Upper lobe of right lung (tissue), 1 donor: Measurements from ENCODE around the gene ARMC10. TPM values are rescaled to one million over a fixed set of nuclear protein-coding genes. Genes with fewer than 3 reads are reported as not detected.

Source experiments
- ATAC-seq: fragments of 200-7000 bp; cut with Tn5 transposase; one replicate; pipeline ENCODE4 v1.9.1; 2020; ENCODE audit warnings: mild to moderate bottlenecking, moderate library complexity
- DNase-seq: peaks from one replicate; pipeline ENCODE4 v3.0.0-alpha.2; 2020
- H3K27ac ChIP-seq: fragments of 200-600 bp; one replicate; pipeline ENCODE4 v1.8.0; 2022
- H3K27me3 ChIP-seq: fragments of 200-600 bp; one replicate; pipeline ENCODE4 v1.8.0; 2022; ENCODE audit warnings: mild to moderate bottlenecking
- H3K36me3 ChIP-seq: fragments of 200-600 bp; one replicate; pipeline ENCODE4 v1.8.0; 2022
- H3K4me1 ChIP-seq: fragments of 200-600 bp; one replicate; pipeline ENCODE4 v1.8.0; 2022
- H3K4me3 ChIP-seq: fragments of 200-600 bp; one replicate; pipeline ENCODE4 v1.8.0; 2022; ENCODE audit warnings: mild to moderate bottlenecking
- H3K9me3 ChIP-seq: fragments of 200-600 bp; one replicate; pipeline ENCODE4 v1.8.0; 2022
- CTCF ChIP-seq: fragments of 200-600 bp; IDR thresholded peaks from one replicate; pipeline ENCODE4 v1.8.0; 2022; ENCODE audit warnings: antibody characterized with exemption
- intact Hi-C: fragments of 100-400 bp; cut with DNase I; formaldehyde crosslinking; loops from one replicate; pipeline ENCODE4 v1.11.0; 2022
- total RNA-seq: library from RNA; stranded (reverse); fragmentation: NEBNext Ultra II Directional; extraction: Animal tissue kit (Norgen Biotek cat#: 25700); gene quantifications from one replicate; pipeline ENCODE4 v1.2.1, GENCODE V29; 2021
- donor health status: DM: no; HTN: yes; CAD: no; lungs with severe emphysema.

The ARMC10 gene
- total RNA-seq, 1 donor from 2014 or later = 33.3 TPM

DNA sequence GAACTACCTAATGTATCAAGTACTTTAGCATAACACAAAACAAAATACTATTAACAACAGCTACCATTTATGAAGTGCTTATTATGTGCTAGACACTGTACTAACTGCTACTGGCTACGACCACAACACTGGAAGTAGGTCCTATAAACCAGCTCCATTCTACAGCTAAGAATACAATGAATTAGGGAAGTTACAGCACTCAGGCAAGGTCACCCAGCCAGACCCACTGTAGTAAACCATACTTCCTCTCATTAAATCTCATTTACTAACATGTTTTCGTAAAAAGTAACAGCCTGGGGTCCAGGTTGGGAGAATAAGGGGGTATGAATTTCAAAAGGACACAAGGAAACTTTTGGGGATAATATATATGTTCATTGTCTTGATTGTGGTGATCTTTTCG lies 48.6 kb downstream of the ARMC10 start:
- intact Hi-C loops = no loop called here
- DNase-seq = no peak
- no peaks in the 10 kb centered on the region for H3K4me1 ChIP-seq

GRCh38 chr7:103124429-103124979 lies 49.6 kb downstream of the ARMC10 start:
- Histone ChIP-seq H3K36me3 (peaks cover 37% of the 10 kb centered on the region), H3K27me3 (no peaks in the 10 kb centered on the region), H3K9me3 (no peaks in the 10 kb centered on the region), H3K27ac (no peak overlapping the region), H3K4me1 (no peaks in the 10 kb centered on the region), H3K4me3 (no peak overlapping the region)
- DNase-seq = no peak
- no peak for TF ChIP-seq CTCF
- no peak for ATAC-seq
- intact Hi-C loops = no loop called here

More for the DNA sequence above, 48.6 kb downstream of the ARMC10 start:
- Histone ChIP-seq H3K27ac (no peak overlapping the region), H3K36me3 (peaks cover 38% of the 10 kb centered on the region), H3K27me3 (no peaks in the 10 kb centered on the region), H3K4me3 (no peak overlapping the region), H3K9me3 (no peaks in the 10 kb centered on the region)
- TF ChIP-seq CTCF = no peak
- ATAC-seq = no peak

DNA sequence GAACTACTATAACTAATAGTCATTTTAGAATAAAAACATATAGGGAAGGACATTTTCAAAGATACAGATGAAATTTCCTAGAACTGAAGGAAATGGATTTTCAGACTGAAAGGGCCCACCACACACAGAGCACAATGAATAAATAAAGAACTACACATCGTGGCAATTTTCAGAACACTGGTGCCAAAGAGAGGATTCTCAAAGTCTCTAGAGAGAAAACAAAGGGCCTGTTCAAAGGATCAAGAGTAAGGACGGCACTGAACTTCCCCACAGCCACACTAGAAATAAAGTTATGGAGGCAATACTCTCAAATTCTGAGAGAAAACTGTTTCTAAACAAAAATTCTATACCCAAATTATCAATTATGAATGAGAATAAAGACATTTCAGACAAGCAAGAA lies 52.1 kb downstream of the ARMC10 start:
- DNase-seq = no peak
- H3K4me1 ChIP-seq = no peaks in the 10 kb centered on the region
- no peaks in the 10 kb centered on the region for H3K9me3 ChIP-seq
- H3K4me3 ChIP-seq = no peak overlapping the region
- no peaks in the 10 kb centered on the region for H3K27me3 ChIP-seq
- no peak overlapping the region for H3K27ac ChIP-seq
- intact Hi-C loops = no loop called here
- TF ChIP-seq CTCF = no peak
- peaks cover 21% of the 10 kb centered on the region for H3K36me3 ChIP-seq
- ATAC-seq = no peak

GRCh38 chr7:103129702-103130549 lies 55.0 kb downstream of the ARMC10 start:
- no peaks in the 10 kb centered on the region for H3K27me3 ChIP-seq
- no peak overlapping the region for H3K4me3 ChIP-seq
- intact Hi-C loops = no loop called here
- ATAC-seq = no peak
- H3K27ac ChIP-seq = no peak overlapping the region
- H3K9me3 ChIP-seq = no peaks in the 10 kb centered on the region
- TF ChIP-seq CTCF = no peak
- no peaks in the 10 kb centered on the region for H3K4me1 ChIP-seq
- peaks cover 21% of the 10 kb centered on the region for H3K36me3 ChIP-seq
- no peak for DNase-seq

DNA sequence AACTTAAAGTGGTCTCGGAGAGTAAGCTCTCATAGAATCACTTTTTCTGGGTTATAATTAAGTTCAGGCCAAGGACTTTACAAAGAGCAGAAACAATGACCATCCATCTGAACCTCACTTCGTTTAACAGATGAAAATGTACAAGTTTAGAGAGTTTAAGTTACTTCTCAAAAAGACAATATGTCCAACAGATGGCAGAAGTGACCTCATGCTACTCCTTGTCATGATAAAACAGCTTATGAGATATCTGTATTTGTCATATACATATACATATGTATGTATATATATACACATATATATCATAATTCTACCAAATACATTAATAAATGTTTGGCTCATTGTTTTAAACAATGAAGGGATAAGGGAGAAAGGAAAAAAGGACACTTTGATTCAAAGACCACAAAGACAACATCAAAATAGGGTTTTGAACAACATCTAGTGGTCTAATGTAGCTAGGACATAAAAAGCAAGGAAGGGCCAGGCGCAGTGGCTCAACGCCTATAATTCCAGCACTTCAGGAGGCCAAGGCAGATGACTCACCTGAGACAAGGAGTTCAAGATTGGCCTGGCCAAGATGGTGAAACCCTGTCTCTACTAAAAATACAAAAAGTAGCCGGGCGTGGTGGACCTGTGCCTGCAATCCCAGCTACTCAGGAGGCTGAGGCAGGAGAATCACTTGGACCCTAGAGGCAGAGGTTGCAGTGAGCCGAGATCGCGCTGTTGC lies 56.1 kb downstream of the ARMC10 start:
- TF ChIP-seq CTCF = no peak
- Histone ChIP-seq H3K36me3 (peaks cover 17% of the 10 kb centered on the region), H3K27ac (no peak overlapping the region), H3K4me3 (no peak overlapping the region), H3K27me3 (no peaks in the 10 kb centered on the region), H3K4me1 (no peaks in the 10 kb centered on the region), H3K9me3 (no peaks in the 10 kb centered on the region)
- intact Hi-C loops = no loop called here
- no peak for ATAC-seq
- DNase-seq = no peak
